T-helper 9 cell (primary cell): ENCODE data around the gene SLC25A18.
"Not testable (repeated sequence)": the region's sequence is repeated elsewhere in the genome, so short reads cannot be mapped to it uniquely, and the experiment has no call there.

Experiments used
- DNase-seq: peaks from one replicate; pipeline ENCODE4 v3.0.0-alpha.2; 2020

Gene SLC25A18

GRCh38 chr22:17612057-17612456 is 48.8 kb downstream of the SLC25A18 start:
- no peak for DNase-seq

- DNase-seq = no peak
Measured at GRCh38 chr22:17613280-17613679, 50.0 kb downstream of the SLC25A18 start.

GRCh38 chr22:17627961-17628405 is 64.7 kb downstream of the SLC25A18 start:
- no peak for DNase-seq

- peak; percentile 92 for DNase-seq
Measured at GRCh38 chr22:17628406-17629172, 65.3 kb downstream of the SLC25A18 start, which contains the start of gene ATP6V1E1. Gene ATP6V1E1, minus strand, starts transcription at chr22:17628749. Its CDS starts 114 bp downstream, at chr22:17628635.

- DNase-seq = no peak
Measured at GRCh38 chr22:17629173-17629489, 65.8 kb downstream of the SLC25A18 start.

- DNase-seq = no peak
Measured at GRCh38 chr22:17629641-17630040, 66.3 kb downstream of the SLC25A18 start.

GRCh38 chr22:17631076-17631565 is 67.8 kb downstream of the SLC25A18 start:
- DNase-seq = no peak

GRCh38 chr22:17633217-17633997 is 70.1 kb downstream of the SLC25A18 start:
- DNase-seq = no peak

- DNase-seq = no peak
Measured at GRCh38 chr22:17633998-17634323, 70.7 kb downstream of the SLC25A18 start.

- no peak for DNase-seq
Measured at GRCh38 chr22:17634696-17635095, 71.4 kb downstream of the SLC25A18 start.

GRCh38 chr22:17636850-17637249 is 73.6 kb downstream of the SLC25A18 start:
- not testable (repeated sequence) for DNase-seq

- DNase-seq = no peak
Measured at GRCh38 chr22:17637490-17638181, 74.3 kb downstream of the SLC25A18 start.

- no peak for DNase-seq
Measured at GRCh38 chr22:17638182-17638431, 74.8 kb downstream of the SLC25A18 start.

- DNase-seq = peak; percentile 82
Measured at GRCh38 chr22:17638432-17639246, 75.3 kb downstream of the SLC25A18 start, which contains the start of gene BCL2L13. Gene BCL2L13, plus strand, starts transcription at chr22:17638757. Its CDS starts 16,955 bp downstream, at chr22:17655712.

GRCh38 chr22:17639247-17639741 is 76.0 kb downstream of the SLC25A18 start:
- peak; percentile 6 for DNase-seq
